GM18502 (cell line): ENCODE measurements around the gene ZNF527.
A peak's percentile ranks its signal among the peaks of the same experiment; 100 is the strongest.
"Not testable (repeated sequence)": the region's sequence is repeated elsewhere in the genome, so short reads cannot be mapped to it uniquely, and the experiment has no call there.

Source experiments
- ATAC-seq: cut with Tn5 transposase; IDR thresholded peaks from one replicate; pipeline ENCODE4 v1.9.1; 2021; ENCODE audit warnings: mild to moderate bottlenecking; ENCODE audit not compliant: unreplicated experiment, poor library complexity

The ZNF527 gene

GRCh38 chr19:37370880-37371661 lies at the start of gene ZNF527:
TSS of gene ZNF527 (plus strand) at chr19:37371099. CDS start at chr19:37374199, 3,100 bp downstream.
- ATAC-seq = peak; percentile 97

GRCh38 chr19:37329686-37330085 lies 41.2 kb upstream of the ZNF527 start:
- ATAC-seq = no peak

GRCh38 chr19:37332839-37333238 lies 38.1 kb upstream of the ZNF527 start:
- no peak for ATAC-seq

- ATAC-seq = no peak
These were observed 37.4 kb upstream of the ZNF527 start for GRCh38 chr19:37333457-37333856.

GRCh38 chr19:37334179-37335071 lies 36.5 kb upstream of the ZNF527 start:
- peak; percentile 91 for ATAC-seq

GRCh38 chr19:37342753-37343152 lies 28.1 kb upstream of the ZNF527 start:
- no peak for ATAC-seq

GRCh38 chr19:37346091-37346490 lies 24.8 kb upstream of the ZNF527 start:
- ATAC-seq = no peak

- no peak for ATAC-seq
These were observed 22.8 kb upstream of the ZNF527 start for GRCh38 chr19:37348060-37348459.

GRCh38 chr19:37353968-37354367 lies 16.9 kb upstream of the ZNF527 start:
- no peak for ATAC-seq

- no peak for ATAC-seq
These were observed 15.0 kb upstream of the ZNF527 start for GRCh38 chr19:37355901-37356300.

GRCh38 chr19:37361994-37362393 lies 8.9 kb upstream of the ZNF527 start:
- no peak for ATAC-seq

- no peak for ATAC-seq
These were observed 8.2 kb upstream of the ZNF527 start for GRCh38 chr19:37362733-37363132.

- peak; percentile 39 for ATAC-seq
These were observed 466 bp upstream of the ZNF527 start for GRCh38 chr19:37370386-37370879.

GRCh38 chr19:37389234-37389633 lies 18.3 kb downstream of the ZNF527 start:
- no peak for ATAC-seq

GRCh38 chr19:37391399-37391798 lies 20.5 kb downstream of the ZNF527 start:
- not testable (repeated sequence) for ATAC-seq

- ATAC-seq = no peak
These were observed 30.2 kb downstream of the ZNF527 start for GRCh38 chr19:37401078-37401477.

GRCh38 chr19:37403403-37403802 lies 32.5 kb downstream of the ZNF527 start:
- ATAC-seq = no peak

GRCh38 chr19:37406140-37406846 lies 35.4 kb downstream of the ZNF527 start:
- not testable (repeated sequence) for ATAC-seq

- no peak for ATAC-seq
These were observed 41.8 kb downstream of the ZNF527 start for GRCh38 chr19:37412700-37413099.

- no peak for ATAC-seq
These were observed 42.6 kb downstream of the ZNF527 start for GRCh38 chr19:37413313-37414084.
